HCT116 (cell line): ENCODE measurements around the gene OR4B1. TPM values are rescaled to one million over a fixed set of nuclear protein-coding genes. Genes with fewer than 3 reads are reported as not detected.

Experiments used
- ATAC-seq: fragments of 200-7000 bp; cut with Tn5 transposase; 2 replicates; pipeline ENCODE4 v1.9.1; 2020; ENCODE audit warnings: mild to moderate bottlenecking, moderate library complexity
- BruUV-seq: library from RNA; stranded (reverse); fragments of 400-500 nt; replicated peaks from 2 replicates; lab custom pipeline; 2021; lab: Mats Ljungman, UMichigan
- CTCF ChIA-PET: fragments of 300-600 bp; sonication (Branson Sonifier 250); formaldehyde crosslinking; loops from one replicate; lab custom pipeline; 2021; ENCODE audit warnings: antibody characterized with exemption; lab: Charles Lee
- POLR2A ChIA-PET: fragments of 300-600, 350-600 bp; sonication (Branson Sonifier 250); formaldehyde crosslinking; loops from one replicate; lab custom pipeline; 2021; ENCODE audit warnings: antibody characterized with exemption; lab: Charles Lee
- RAD21 ChIA-PET, 2 experiments: fragments of 300-600 bp; sonication (Branson Sonifier 250); formaldehyde crosslinking; loops; one replicate each; lab custom pipeline; 2023; ENCODE audit warnings: low total read pairs in 2 of 2; ENCODE audit not compliant: uncharacterized antibody in 2 of 2, unreplicated experiment in 2 of 2, low non-redundant PET in 1 of 2; lab: Charles Lee
- DNase-seq: peaks from one replicate; pipeline ENCODE4 v3.0.0-alpha.2; 2010; ENCODE audit warnings: low read depth, low spot score
- H2AFZ ChIP-seq: fragments of 200-600 bp; shearing (Covaris generic), sonication (generic); 2 replicates; pipeline ENCODE4 v1.6.1; 2017; ENCODE audit warnings: low read depth, mixed run types, mixed read lengths, antibody characterized with exemption, low read length; ENCODE audit not compliant: poor library complexity, severe bottlenecking
- H3K27ac ChIP-seq: 2 replicates; pipeline ENCODE4 v1.5.1; 2012; ENCODE audit warnings: low read depth, low read length
- H3K27me3 ChIP-seq: fragments of 200-600 bp; sonication (generic); 2 replicates; pipeline ENCODE4 v1.6.1; 2016; ENCODE audit warnings: mixed run types, low read length, mixed read lengths; ENCODE audit not compliant: insufficient read depth
- H3K36me3 ChIP-seq, 2 experiments: fragments of 200-500 bp in 1 of 2; fragments of 200-600 bp in 1 of 2; sonication (Bioruptor generic) in 1 of 2; sonication (generic) in 1 of 2; 2 replicates each; pipeline versions ENCODE4 v1.5.1 to v1.6.1; 2014 to 2016; ENCODE audit warnings: low read length in 2 of 2, inconsistent platforms in 1 of 2, mixed read lengths in 1 of 2, mixed run types in 1 of 2; ENCODE audit not compliant: insufficient read depth in 2 of 2, control insufficient read depth in 1 of 2
- H3K4me1 ChIP-seq, 2 experiments: fragments of 200-600 bp in 1 of 2; sonication (generic) in 1 of 2; 2 replicates each; pipeline versions ENCODE4 v1.5.1 to v1.6.1; 2012 to 2017; ENCODE audit warnings: low read length in 2 of 2, inconsistent platforms in 1 of 2, mild to moderate bottlenecking in 1 of 2, mixed read lengths in 1 of 2, mixed run types in 1 of 2, moderate library complexity in 1 of 2; ENCODE audit not compliant: insufficient read depth in 2 of 2, control insufficient read depth in 1 of 2
- H3K4me2 ChIP-seq: fragments of 200-600 bp; sonication (generic); 2 replicates; pipeline ENCODE4 v1.6.1; 2017; ENCODE audit warnings: mixed run types, low read length, mixed read lengths
- H3K4me3 ChIP-seq, 2 experiments: fragments of 200-600 bp in 1 of 2; sonication (generic) in 1 of 2; replicated peaks in 1 of 2; 2 replicates each; pipeline ENCODE4 v1.5.1; 2011 to 2016; ENCODE audit warnings: low read length in 2 of 2, control low read depth in 1 of 2, low read depth in 1 of 2, mild to moderate bottlenecking in 1 of 2, mixed read lengths in 1 of 2, mixed run types in 1 of 2
- H3K79me2 ChIP-seq: fragments of 200-600 bp; sonication (generic); 2 replicates; pipeline ENCODE4 v1.6.1; 2017; ENCODE audit warnings: mild to moderate bottlenecking, mixed run types, low read length, moderate library complexity, mixed read lengths; ENCODE audit not compliant: insufficient read depth
- H3K9ac ChIP-seq: fragments of 200-600 bp; sonication (generic); 2 replicates; pipeline ENCODE4 v1.6.1; 2016; ENCODE audit warnings: low read length, mixed read lengths
- H3K9me2 ChIP-seq: fragments of 200-600 bp; sonication (generic), shearing (Covaris generic); 2 replicates; pipeline ENCODE4 v1.6.1; 2017; ENCODE audit warnings: mixed run types, mild to moderate bottlenecking, moderate library complexity; ENCODE audit not compliant: insufficient read depth
- H3K9me3 ChIP-seq, 2 experiments: fragments of 200-500 bp in 1 of 2; fragments of 200-600 bp in 1 of 2; sonication (Bioruptor generic) in 1 of 2; sonication (generic) in 1 of 2; 2 replicates each; pipeline ENCODE4 v1.6.1; 2014 to 2017; ENCODE audit warnings: low read length in 2 of 2, mixed read lengths in 2 of 2, inconsistent platforms in 1 of 2, low read depth in 1 of 2, mild to moderate bottlenecking in 1 of 2, mixed run types in 1 of 2, moderate library complexity in 1 of 2; ENCODE audit not compliant: control insufficient read depth in 1 of 2, insufficient read depth in 1 of 2
- H4K20me1 ChIP-seq: fragments of 200-600 bp; sonication (generic), shearing (Covaris generic); 2 replicates; pipeline ENCODE4 v1.6.1; 2017; ENCODE audit warnings: mixed run types, mild to moderate bottlenecking, moderate library complexity; ENCODE audit not compliant: insufficient read depth
- ATF3 ChIP-seq: IDR thresholded peaks from 2 replicates; pipeline ENCODE4 v1.6.1; 2012
- EGR1 ChIP-seq: IDR thresholded peaks from 2 replicates; pipeline ENCODE4 v1.6.1; 2012; ENCODE audit warnings: low read depth
- EZH2phosphoT487 ChIP-seq: fragments of 200-600 bp; IDR thresholded peaks from 2 replicates; pipeline ENCODE4 v1.6.1; 2018; ENCODE audit warnings: antibody characterized with exemption, borderline replicate concordance
- POLR2AphosphoS5 ChIP-seq: IDR thresholded peaks from 2 replicates; pipeline ENCODE4 v1.6.1; 2011; ENCODE audit warnings: mild to moderate bottlenecking, low read depth, low read length, moderate library complexity
- RAD21 ChIP-seq: IDR thresholded peaks from 2 replicates; pipeline ENCODE4 v1.6.1; 2012; ENCODE audit warnings: low read depth, mild to moderate bottlenecking
- REST ChIP-seq: IDR thresholded peaks from 2 replicates; pipeline ENCODE4 v1.6.1; 2012; ENCODE audit warnings: low read depth
- SIN3A ChIP-seq: IDR thresholded peaks from 2 replicates; pipeline ENCODE4 v1.6.1; 2012; ENCODE audit warnings: low read depth
- SP1 ChIP-seq: IDR thresholded peaks from 2 replicates; pipeline ENCODE4 v1.6.1; 2012; ENCODE audit warnings: low read depth
- SRF ChIP-seq: IDR thresholded peaks from 2 replicates; pipeline ENCODE4 v1.6.1; 2012; ENCODE audit warnings: low read depth
- TCF7L2 ChIP-seq: IDR thresholded peaks from 2 replicates; pipeline ENCODE4 v1.7.0; 2011; ENCODE audit warnings: borderline replicate concordance, inconsistent platforms; ENCODE audit not compliant: insufficient read depth, insufficient read length; ENCODE audit errors: extremely low read depth
- YY1 ChIP-seq: IDR thresholded peaks from 2 replicates; pipeline ENCODE4 v1.6.1; 2011; ENCODE audit warnings: low read length, low read depth, moderate library complexity, mild to moderate bottlenecking; ENCODE audit not compliant: insufficient replicate concordance; ENCODE audit errors: extremely low read depth
- ZBTB33 ChIP-seq: IDR thresholded peaks from 2 replicates; pipeline ENCODE4 v1.6.1; 2011; ENCODE audit warnings: mild to moderate bottlenecking, low read length, moderate library complexity; ENCODE audit not compliant: insufficient replicate concordance; ENCODE audit errors: extremely low read depth
- ZFX ChIP-seq: fragments of 450-650 bp; IDR thresholded peaks from 2 replicates; pipeline ENCODE4 v1.6.1; 2017
- intact Hi-C: fragments of 100-400 bp; cut with micrococcal nuclease; formaldehyde crosslinking; loops from 2 replicates; pipeline ENCODE4 v1.10.0; 2022
- total RNA-seq: library from RNA; stranded (reverse); gene quantifications from one replicate; pipeline ENCODE4 v1.2.1, GENCODE V29; 2021; ENCODE audit not compliant: unreplicated experiment

OR4B1 gene
- total RNA-seq, 1 experiment from 2014 or later, result not detected

GRCh38 chr11:48182860-48183526 is 33.6 kb upstream of the OR4B1 start:
- Histone ChIP-seq H3K79me2 (no peaks in the 10 kb centered on the region), H2AFZ (no peak overlapping the region), H3K4me2 (no peak overlapping the region), H3K9ac (no peak overlapping the region), H4K20me1 (no peaks in the 10 kb centered on the region), H3K9me2 (no peaks in the 10 kb centered on the region), H3K4me1 (no peaks in the 10 kb centered on the region), H3K9me3 (no peaks in the 10 kb centered on the region), H3K4me3 (no peak overlapping the region), H3K27ac (no peak overlapping the region), H3K36me3 (no peaks in the 10 kb centered on the region), H3K27me3 (no peaks in the 10 kb centered on the region)
- ChIA-PET POLR2A (no interaction called here), RAD21 (no interaction called here), CTCF (no interaction called here)
- TF ChIP-seq YY1, result no peak
- no peak for TF ChIP-seq EZH2phosphoT487
- no peak for TF ChIP-seq SRF
- TF ChIP-seq SP1, result no peak
- TF ChIP-seq ATF3, result no peak
- no peak for TF ChIP-seq SIN3A
- TF ChIP-seq ZBTB33, result no peak
- no peak for TF ChIP-seq ZFX
- TF ChIP-seq REST, result no peak
- no peak for TF ChIP-seq RAD21
- TF ChIP-seq EGR1, result no peak
- TF ChIP-seq TCF7L2, result no peak
- no peak for TF ChIP-seq POLR2AphosphoS5
- no peak for ATAC-seq
- no peak for DNase-seq
- intact Hi-C loops, result no loop called here
- BruUV-seq, result no TSS peak
